Measurements from ENCODE around the gene AFP.

The AFP gene

GRCh38 chr4:73452953-73453700 lies 17.1 kb downstream of the AFP start:
- DNase-seq (ENCODE audit: extremely low read depth, low read depth) = no peak
- TF ChIP-seq CTCF (IDR thresholded peaks at IDR 0.05; ENCODE audit: low read depth, low read length) = no peak

GRCh38 chr4:73453701-73454005 lies 17.6 kb downstream of the AFP start:
- no peak for TF ChIP-seq CTCF (IDR thresholded peaks at IDR 0.05; ENCODE audit: low read depth, low read length)

GRCh38 chr4:73454920-73455319 lies 18.9 kb downstream of the AFP start:
- DNase-seq (ENCODE audit: extremely low read depth, low read depth) = no peak
- no peak for TF ChIP-seq CTCF (IDR thresholded peaks at IDR 0.05; ENCODE audit: low read depth, low read length)

More at GRCh38 chr4:73453701-73454005, 17.6 kb downstream of the AFP start:
- DNase-seq (ENCODE audit: extremely low read depth, low read depth) = no peak

- DNase-seq (ENCODE audit: extremely low read depth, low read depth) = no peak
- no peak for TF ChIP-seq CTCF (IDR thresholded peaks at IDR 0.05; ENCODE audit: low read depth, low read length)
Observed at GRCh38 chr4:73456177-73457022, 20.4 kb downstream of the AFP start.

- no peak for DNase-seq (ENCODE audit: extremely low read depth, low read depth)
- no peak for TF ChIP-seq CTCF (IDR thresholded peaks at IDR 0.05; ENCODE audit: low read depth, low read length)
Observed at GRCh38 chr4:73458184-73459047, 22.4 kb downstream of the AFP start.

GRCh38 chr4:73459048-73459421 lies 23.0 kb downstream of the AFP start:
- TF ChIP-seq CTCF (IDR thresholded peaks at IDR 0.05; ENCODE audit: low read depth, low read length) = no peak
- no peak for DNase-seq (ENCODE audit: extremely low read depth, low read depth)
